GM19351 (cell line): ENCODE data around the gene PIEZO2.

Source experiments
- ATAC-seq: cut with Tn5 transposase; IDR thresholded peaks from one replicate; pipeline ENCODE4 v1.9.1; 2021; ENCODE audit warnings: mild to moderate bottlenecking, moderate library complexity; ENCODE audit not compliant: unreplicated experiment

The PIEZO2 gene

DNA sequence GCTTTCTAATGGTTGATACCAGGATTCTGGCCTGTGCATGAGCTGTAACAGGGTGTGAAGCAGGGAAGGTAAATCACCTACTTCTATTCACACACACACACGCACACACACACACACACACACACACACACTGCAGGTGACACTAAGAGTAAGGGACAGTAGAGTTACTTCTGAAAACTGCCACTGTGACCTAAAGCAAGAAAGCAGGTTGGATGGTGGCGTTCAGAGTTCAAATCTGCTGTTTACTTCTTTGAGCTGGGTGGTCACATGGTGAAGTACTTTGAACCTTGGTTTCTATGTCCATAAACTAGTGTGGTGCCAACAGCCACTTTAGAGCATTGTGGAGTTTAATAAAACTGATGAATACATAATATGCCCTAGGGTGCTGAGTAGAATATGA lies 248.0 kb downstream of the PIEZO2 start:
- ATAC-seq = no peak

DNA sequence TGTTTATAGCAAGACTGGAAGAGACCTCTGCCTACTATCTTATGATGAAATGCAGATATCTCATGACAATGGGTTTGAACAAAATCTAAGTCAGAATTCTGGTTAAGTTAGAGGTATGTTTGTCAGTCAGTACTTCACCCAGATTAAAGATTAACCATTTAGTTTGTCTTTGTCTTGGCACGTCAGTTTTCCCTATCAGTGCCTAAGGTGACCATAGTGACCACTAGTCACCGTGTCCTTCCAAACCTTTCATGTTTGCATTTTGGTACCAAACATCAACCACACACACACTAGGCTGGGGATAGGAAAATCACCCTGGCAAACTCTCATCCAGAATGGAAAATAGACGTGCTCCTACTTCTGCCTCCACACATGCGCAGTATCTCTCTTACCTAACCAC lies 248.9 kb downstream of the PIEZO2 start:
- no peak for ATAC-seq

DNA sequence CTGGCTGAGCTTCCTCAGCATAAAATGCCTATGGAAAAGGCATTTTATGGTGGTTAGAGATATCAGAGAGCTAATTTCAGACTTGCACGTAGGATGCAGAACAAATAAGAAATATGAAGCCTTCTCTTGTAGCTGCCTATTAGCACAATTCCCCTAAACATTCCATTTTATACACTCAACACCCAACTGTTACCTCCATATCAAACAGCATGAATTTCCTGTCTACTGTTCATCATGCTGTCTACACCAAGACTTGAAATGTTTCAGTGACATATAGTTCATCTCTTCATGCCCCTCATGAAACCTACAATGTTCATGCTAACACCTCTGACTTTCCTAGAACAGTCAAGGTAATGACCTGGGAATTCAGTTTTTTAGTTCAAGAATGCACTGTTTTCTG lies 249.9 kb downstream of the PIEZO2 start:
- no peak for ATAC-seq

DNA sequence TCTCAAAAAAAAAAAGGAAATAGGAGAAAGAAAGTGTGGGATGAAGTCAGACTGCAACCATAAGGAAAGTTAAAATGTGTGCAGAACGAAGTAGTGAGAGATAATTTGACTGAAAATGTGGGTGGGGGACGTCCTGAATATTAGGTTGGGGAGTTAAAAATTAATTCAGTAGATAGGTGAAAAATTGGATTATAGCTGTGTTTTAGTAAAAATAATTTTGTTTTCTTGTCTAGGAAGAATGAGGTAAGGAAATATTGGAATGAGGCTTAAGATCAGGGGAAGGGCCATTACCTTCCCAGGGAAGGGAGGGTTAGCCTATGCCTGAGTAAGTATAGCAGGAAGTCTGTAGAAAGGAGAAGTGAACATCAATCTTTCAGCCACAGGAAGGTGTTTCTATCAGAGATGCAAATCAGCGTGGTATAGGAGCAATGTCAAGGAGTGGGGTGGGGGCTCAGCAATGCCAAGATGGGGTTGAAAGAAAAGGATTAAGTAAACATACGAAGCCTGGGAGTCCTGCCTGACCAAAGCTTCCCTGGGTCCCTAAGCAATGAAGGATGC lies 250.9 kb downstream of the PIEZO2 start:
- ATAC-seq = peak; percentile 58

DNA sequence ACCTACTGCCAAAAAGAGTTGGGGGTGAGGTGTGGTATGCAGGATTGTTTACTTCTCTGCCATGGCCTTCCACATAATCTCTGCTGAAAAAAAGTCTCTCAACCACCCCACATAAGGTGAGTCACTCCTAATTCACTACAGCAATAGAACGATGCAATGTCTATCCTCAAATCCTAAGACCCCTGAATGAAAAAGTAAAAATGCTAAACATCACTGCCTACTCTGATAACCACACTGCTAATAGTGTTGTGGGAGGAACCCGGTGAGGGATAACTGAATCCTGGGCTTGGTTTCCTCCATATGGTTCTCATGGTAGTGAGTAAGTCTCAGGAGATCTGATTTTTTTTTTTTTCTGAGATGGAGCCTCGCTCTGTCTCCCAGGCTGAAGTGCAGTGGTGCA lies 252.5 kb downstream of the PIEZO2 start:
- no peak for ATAC-seq

DNA sequence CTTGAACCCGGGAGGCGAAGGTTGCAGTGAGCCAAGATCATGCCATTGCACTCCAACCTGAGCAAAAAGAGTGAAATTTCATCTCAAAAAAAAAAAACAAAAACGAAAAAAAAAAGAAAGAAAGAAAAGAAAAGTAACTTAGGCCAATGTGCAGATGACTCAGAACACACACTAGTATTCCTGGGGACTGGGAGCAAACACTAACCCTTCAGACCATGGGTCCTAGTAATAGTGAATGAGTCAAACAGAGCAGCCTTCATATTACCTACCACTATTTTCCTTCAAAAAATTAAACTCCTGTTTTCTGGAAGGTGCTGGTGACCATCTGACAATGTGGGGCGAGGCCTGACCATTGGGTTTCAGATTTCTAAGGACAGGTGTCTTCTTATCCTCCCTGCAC lies 253.4 kb downstream of the PIEZO2 start:
- no peak for ATAC-seq

DNA sequence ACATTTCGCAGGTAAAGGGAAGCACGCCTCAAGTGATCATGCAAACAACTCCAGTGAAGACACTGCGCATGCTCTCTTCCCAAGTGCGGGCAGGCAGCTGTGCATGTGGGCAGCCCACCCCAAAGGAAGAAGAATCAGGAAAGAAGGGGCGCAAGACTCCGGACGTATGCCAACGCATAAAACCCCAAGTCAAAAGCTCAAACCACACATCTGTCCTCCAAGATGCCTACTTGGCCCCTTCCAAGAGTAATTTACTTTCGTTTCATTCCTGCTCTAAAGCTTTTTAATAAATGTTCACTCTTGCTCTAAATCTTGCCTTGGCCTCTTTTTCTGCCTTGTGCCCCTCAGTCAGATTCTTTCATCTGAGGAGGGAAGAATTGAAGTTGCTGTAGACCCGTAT lies 254.9 kb downstream of the PIEZO2 start:
- ATAC-seq = no peak

DNA sequence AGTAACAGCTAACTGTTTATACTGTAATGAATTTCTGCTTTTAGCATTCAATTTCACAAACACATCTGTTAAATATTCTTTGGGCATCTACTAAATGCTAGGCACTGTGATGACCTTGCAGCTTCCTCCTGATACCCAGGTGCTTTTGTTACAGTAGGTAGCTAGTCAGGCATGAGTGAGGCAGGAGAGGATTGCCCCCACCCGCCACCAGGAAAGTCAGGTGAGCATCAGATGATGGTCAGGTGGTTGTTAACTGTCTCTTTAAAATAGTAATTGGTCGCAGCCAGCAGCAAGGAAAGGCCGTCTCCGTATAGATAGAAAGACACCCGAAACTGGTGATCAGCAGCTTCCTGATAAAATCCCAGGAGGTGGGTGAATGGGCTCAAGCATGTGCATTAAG lies 255.6 kb downstream of the PIEZO2 start:
- no peak for ATAC-seq

DNA sequence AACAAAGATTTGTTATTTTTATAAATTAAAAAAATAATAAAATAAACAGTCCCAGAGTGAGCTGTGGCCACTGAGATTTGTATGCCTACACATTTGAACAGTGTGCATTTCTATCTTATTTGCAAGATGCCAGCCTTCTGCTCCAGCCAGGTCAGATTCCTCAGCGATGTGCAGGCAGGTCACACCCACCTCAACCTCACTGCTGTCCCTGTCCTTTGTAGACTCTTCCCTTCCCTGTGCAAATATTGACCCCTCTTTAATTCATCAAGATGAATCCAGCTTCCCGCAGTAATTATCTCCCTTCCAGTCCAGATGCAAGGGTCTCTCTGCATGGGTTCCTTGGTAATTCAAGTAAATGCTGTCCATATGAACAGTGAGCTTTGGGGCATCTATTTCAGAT lies 256.2 kb downstream of the PIEZO2 start:
- no peak for ATAC-seq

DNA sequence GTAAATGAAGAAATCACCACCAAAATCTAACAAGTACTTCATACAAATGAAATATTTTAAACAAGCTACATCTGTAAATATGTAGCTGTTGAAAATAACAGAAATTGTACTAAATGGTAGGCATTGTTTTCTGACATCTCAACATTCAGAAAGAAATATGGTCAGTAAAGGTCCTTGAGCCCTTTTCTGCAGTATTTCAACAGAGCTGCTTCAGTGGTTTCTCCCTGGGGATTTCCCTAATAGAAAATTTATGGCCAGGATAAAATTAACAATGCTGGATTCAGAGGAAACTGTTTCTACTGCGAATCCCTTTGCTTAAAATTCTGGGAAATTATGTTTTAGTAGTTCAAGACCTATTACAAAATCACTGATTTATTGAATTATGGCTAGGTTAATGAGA lies 256.6 kb downstream of the PIEZO2 start:
- ATAC-seq = no peak

DNA sequence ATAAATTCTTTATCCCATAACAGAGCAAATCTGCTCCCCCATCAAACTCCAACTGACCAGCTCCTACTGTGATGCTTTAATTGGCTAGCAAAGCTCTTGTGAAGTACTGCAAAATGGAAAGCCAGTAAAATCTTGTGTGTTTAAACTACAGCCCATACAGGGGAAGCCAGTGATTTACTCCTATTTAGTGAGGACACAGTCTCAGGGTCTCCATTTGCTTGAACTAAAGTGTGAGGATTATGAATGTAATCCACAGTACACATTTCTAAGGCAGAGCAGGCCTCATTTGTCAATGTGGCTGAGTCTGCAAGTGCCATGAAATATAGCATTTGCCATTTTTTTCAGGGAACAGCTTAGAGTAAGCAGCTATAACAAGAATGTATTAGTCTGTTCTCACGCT lies 259.3 kb downstream of the PIEZO2 start:
- no peak for ATAC-seq

DNA sequence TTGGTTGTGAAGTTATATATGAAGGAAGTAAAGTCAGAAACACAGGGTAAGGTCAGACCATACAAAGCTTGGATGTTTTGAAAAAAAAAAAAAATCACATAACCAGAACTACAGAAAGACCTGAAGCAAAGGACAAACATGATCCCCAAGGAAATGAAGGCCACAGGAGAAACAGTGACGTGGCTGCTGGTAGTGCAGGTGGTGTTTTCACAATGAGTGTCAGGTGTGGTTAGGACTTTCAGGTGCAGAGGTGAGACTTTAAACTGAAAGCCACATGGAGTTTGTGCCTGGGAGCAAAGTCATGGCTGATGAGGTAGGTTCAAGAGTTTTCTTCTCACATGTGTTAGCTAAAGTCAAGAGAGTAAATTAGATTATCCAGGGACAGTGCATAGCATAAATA lies 270.7 kb downstream of the PIEZO2 start:
- ATAC-seq = peak; percentile 88

DNA sequence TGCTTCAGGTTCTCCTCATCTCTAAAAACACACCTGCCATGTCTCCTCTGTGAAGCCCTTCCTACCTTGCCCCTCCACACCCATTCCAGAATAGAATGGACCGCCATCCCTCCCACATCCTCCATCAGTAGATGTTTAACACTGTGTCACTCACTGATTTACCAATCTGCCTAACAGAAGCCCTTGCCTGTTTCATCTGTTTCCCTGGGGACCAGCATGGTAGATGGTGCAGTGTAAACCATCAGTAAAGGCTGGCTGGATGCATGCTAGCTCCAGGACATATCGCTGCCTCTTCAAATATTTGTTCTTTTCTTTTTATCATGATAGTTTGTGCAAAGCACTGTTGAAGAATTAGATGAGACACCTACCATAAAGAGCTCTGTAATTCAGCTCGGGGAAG lies 271.4 kb downstream of the PIEZO2 start:
- no peak for ATAC-seq

DNA sequence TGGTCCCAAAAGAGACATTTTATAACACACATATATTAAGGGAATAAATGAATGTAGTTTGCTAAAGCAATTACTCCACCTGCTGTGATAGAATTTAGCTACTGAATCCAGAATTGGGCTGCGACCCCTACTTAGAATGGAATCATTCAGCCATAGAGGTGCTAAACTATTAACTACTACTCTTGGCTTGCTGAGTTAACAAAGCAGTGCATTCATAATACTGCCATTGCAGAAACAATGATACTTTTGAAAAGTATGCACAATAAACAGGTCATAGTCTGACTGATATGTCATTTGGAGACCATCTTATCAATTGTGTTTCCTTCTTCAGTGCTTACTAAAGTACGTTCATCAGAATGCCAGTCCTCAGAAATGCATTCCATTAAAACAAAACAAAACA lies 273.6 kb downstream of the PIEZO2 start:
- ATAC-seq = no peak

DNA sequence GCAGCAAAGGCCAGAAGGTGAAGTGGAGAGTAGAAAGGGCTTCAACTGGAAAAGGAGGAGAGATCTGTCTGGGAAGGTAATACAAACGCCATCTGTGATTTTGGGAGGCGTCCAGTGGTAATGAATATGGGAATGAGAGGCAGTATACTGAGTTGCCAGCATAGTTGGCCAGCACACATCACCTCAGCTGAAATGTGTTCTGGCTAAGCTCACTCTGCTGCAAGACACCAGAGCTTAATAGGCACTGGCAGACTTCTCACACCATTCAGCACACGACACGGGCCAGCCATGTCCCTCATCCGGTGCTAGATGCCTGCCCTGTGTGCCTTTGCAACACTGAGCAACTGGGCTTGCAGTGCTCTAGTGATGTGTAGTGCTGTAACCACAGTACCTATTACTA lies 277.1 kb downstream of the PIEZO2 start:
- no peak for ATAC-seq

DNA sequence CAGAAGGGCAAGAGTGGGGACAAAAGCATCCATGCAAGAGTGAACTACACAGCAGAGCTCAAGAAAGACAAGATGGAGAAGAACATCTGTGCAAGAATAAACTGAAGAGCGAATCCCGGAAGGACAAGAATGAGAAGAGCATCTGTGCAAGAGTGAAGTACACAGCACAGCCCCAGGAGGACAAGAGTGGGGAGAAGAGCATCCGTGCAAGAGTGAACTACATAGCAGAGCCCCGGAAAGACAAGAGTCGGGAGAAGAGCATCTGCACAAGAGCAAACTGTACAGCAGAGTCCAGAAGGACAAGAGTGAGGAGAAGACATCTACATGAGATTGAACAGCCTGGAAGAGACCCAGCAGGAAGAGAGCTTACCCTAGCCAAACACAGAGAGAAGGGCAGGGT lies 284.6 kb downstream of the PIEZO2 start:
- ATAC-seq = no peak

DNA sequence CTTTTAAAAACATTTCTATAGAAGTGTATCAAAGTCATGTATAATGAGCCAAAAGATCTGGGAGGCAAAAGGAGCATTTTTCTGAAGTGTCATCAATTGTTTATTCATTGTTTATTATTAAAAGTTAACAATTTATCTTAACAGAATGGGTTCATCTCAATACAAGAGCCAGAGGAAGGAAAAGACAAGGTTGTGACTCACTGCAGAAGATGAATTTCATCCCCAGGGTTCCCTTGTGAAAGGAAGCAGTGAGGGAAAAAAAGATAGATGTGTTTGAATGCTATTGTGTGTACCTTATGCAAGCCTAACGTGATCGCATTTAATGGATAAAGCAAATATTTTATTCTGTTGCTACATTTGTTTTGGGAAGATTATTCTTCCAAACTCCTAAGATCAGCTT lies 286.3 kb downstream of the PIEZO2 start:
- no peak for ATAC-seq

DNA sequence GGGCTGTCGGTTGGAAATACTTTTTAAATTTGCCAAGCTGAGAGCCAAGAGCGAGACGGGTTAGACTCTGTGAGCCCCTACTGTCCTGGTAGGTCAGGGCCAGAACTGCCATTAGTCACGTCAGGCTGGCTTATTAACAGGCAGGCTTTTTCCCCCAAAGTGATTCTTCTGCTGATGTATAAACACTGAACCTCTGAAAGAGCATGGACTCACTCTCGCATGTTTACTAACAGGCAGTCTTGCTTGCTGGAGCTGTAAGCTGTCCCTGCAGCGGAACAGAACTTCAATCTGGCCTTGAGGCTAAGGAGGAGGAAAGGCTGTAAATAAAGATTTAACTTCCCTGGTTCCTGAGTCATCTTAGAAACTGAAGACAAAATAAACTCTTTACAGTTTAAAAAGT lies 288.4 kb downstream of the PIEZO2 start:
- ATAC-seq = no peak

DNA sequence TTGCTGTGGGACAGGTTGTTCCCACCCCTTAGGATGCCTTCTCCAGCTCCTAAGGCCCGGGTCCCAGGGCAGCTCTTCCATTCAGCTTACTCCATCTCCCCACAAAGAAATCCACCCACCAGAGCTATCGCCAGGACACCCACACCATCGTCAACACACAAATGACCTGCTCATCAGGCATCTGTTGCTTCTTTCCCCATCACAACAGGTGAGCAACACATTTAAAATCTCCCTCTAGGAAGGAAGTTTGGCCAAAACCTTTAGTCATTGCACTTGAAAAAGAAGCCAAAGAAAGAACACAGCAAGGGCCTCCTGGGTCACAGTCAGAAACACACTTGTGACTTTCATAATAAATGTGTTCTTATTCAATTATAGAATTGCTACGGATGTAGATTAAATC lies 289.0 kb downstream of the PIEZO2 start:
- no peak for ATAC-seq

DNA sequence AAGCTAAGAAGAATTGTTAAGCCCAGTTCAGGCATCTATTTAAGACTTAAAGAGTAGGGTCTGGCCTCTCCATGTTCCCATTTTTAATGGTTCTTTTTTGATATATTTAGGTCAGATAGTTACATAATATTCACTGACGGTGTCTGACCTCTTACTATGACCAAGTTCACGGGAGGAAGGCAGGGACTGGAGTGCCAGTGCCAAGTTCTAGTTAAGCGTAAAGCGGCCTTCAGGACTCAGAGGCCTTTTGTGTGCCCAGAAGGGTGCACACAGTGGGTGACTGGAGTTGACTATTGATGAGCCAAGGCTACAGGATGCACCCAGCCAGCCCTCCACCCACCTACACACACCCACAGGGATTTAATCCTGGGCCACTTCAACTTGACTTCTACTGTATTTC lies 290.9 kb downstream of the PIEZO2 start:
- no peak for ATAC-seq

DNA sequence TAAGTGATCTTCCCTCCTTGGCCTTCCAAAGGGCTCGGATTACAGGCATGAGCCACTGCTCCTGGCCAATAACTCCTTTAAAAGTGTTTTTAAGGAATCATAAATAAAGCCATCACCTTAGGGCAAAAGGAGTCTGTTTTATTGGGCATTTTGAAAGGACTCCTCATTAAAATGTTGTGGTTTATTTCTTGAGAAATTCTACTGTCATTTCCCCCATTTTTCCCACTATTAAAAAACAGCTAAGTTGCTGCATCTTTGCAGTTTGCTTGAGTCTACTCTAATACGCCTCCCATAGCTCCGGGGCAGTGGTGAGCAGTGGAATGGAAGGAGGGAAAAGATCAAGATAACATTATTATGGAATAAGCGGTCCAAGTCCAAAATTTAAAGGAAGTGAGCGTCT lies 293.2 kb downstream of the PIEZO2 start:
- ATAC-seq = no peak

DNA sequence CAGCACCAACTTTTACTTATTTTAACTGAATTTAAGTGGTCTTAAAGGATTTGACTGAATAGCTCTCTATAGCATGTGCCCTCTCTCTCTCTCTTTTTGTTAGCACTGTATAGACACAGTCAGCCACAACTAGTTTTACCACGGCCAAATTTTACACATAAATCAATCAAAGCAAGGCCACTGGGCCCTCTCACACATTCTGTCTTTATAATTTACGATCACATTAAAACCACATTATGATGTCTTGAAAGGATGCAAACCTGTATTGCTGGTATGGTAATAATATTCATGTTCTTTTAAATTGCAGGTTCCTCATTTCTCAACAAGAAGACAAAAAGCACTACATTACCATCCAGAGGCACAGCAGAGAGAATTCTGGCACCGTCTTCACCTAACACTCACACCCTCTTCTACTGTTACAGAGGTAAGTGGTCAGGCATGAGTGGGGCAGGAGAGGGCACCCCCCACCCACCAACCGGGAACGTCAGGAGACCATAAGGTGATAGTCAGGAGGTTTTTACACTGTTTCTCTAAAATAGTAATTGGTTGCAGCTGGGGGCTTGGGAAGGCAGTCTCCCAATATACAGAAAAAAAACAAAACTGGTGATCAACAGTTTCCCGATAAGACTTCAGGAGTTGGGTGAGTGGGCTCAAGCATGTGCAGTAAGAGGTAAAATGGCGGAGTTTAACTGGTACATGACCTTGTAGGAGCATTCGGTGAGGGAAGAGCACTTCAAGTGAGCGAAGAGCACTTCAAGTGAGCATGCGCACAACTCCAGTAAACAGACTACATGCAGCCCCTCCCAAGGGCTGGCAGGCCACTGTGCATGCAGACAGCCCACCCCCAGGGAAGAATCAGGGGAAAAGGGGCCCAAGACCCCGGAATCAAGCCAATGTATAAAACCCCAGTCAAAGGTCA lies 296.7 kb downstream of the PIEZO2 start:
- no peak for ATAC-seq

DNA sequence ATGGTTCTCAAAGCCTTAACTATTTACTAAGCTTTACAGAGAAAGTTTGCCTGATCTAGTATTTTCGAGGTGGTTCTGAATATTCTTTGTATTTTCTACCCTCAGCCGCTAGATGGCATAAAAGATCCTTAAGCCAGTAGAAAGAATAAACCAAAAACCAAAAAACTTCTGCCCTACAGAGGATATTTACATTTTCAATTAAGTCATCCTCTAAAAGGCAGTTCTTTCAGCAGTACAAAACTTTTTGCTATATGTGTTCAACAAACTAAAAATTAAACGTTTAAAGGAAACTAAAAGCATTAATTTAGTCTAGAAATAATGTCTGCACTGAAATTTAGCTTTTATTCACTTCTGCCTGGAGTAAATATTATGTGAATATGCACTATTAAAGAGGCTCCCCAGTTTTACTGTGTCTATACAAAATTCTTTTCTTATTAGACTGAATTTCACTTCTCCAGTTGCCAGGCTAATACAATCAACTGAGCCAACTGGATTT lies 297.5 kb downstream of the PIEZO2 start:
- ATAC-seq = no peak
